Adrenal gland (tissue), 5 donors: ENCODE measurements around the gene SPRY2.

ENCODE experiments used
- POLR2A ChIP-seq, 2 donors: fragments of 450-650 bp; IDR thresholded peaks; one replicate each; pipeline ENCODE4 v1.6.1; 2017; ENCODE audit warnings: antibody characterized with exemption in 2 of 2, mild to moderate bottlenecking in 2 of 2, moderate library complexity in 1 of 2
- TF ChIP-seq, protein P1 (sequence below), 6 experiments: fragments of 450-650 bp in 4 of 6; fragments of 200-600 bp in 2 of 6; sonication (generic) in 1 of 6; IDR thresholded peaks; 1 replicate in 5 of 6; 2 replicates in 1 of 6; pipeline versions ENCODE4 v1.5.1 to v1.8.0; 2016 to 2021; ENCODE audit warnings: antibody characterized with exemption in 6 of 6, mild to moderate bottlenecking in 2 of 6, moderate library complexity in 1 of 6
- donor health status: DM: no; HTN: no; CAD: no.

DNA sequence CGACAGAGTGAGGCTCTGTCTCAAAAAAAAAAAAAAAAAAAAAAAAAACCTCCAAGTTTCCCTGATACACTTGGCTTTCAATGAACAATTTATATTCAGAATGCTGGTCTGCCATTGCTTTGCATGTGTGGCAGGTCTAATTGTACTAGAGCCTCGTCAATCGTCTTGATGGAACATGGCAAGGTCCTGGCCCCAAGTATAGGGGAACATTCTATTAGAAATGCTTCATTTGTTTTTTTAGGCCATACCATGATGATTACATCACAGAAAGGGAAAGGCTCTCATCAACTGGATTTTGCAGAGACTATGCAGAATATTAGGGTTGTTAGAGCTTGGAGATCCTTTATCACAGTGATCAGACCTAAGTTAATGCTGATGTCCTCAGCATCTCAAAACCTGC is 28.0 kb downstream of the SPRY2 start:
- TF ChIP-seq, protein P1, sequence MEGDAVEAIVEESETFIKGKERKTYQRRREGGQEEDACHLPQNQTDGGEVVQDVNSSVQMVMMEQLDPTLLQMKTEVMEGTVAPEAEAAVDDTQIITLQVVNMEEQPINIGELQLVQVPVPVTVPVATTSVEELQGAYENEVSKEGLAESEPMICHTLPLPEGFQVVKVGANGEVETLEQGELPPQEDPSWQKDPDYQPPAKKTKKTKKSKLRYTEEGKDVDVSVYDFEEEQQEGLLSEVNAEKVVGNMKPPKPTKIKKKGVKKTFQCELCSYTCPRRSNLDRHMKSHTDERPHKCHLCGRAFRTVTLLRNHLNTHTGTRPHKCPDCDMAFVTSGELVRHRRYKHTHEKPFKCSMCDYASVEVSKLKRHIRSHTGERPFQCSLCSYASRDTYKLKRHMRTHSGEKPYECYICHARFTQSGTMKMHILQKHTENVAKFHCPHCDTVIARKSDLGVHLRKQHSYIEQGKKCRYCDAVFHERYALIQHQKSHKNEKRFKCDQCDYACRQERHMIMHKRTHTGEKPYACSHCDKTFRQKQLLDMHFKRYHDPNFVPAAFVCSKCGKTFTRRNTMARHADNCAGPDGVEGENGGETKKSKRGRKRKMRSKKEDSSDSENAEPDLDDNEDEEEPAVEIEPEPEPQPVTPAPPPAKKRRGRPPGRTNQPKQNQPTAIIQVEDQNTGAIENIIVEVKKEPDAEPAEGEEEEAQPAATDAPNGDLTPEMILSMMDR (IDR thresholded peaks at IDR 0.05) = no peak
- TF ChIP-seq POLR2A (IDR thresholded peaks at IDR 0.05) = no peak
